Fibroblast of lung (primary cell): ENCODE results near the gene FLNB. TPM values are rescaled to one million over a fixed set of nuclear protein-coding genes. Genes with fewer than 3 reads are reported as not detected.

Source experiments
- DNase-seq, 2 donors: peaks; one replicate each; pipeline versions ENCODE4 v3.0.0 to v3.0.0-alpha.2; 2010; ENCODE audit warnings: low read depth in 2 of 2
- H2AFZ ChIP-seq: 2 replicates; pipeline ENCODE4 v1.5.1; 2012; ENCODE audit warnings: low read length, control low read depth, inconsistent platforms
- H3K27ac ChIP-seq: 2 replicates; pipeline ENCODE4 v1.5.1; 2011; ENCODE audit warnings: low read length, control low read depth; ENCODE audit not compliant: insufficient read depth
- H3K27me3 ChIP-seq: 2 replicates; pipeline ENCODE4 v1.5.1; 2011; ENCODE audit warnings: mild to moderate bottlenecking, low read length; ENCODE audit not compliant: control insufficient read depth, insufficient read depth
- H3K36me3 ChIP-seq: 2 replicates; pipeline ENCODE4 v1.5.1; 2011; ENCODE audit warnings: low read length; ENCODE audit not compliant: control insufficient read depth, insufficient read depth
- H3K4me1 ChIP-seq: 2 replicates; pipeline ENCODE4 v1.5.1; 2011; ENCODE audit warnings: low read length; ENCODE audit not compliant: control insufficient read depth, insufficient read depth; ENCODE audit errors: extremely low read depth
- H3K4me2 ChIP-seq: 2 replicates; pipeline ENCODE4 v1.5.1; 2011; ENCODE audit warnings: low read length, control low read depth; ENCODE audit not compliant: insufficient read depth; ENCODE audit errors: extremely low read depth
- H3K4me3 ChIP-seq, 4 experiments: fragments of 200-600 bp in 1 of 4; sonication (generic) in 1 of 4; replicated peaks in 1 of 4; 2 replicates each; pipeline ENCODE4 v1.5.1; 2011 to 2016; ENCODE audit warnings: low read length in 4 of 4, low read depth in 3 of 4, mild to moderate bottlenecking in 3 of 4, control low read depth in 2 of 4, inconsistent platforms in 1 of 4, mixed read lengths in 1 of 4; ENCODE audit not compliant: insufficient read depth in 1 of 4; ENCODE audit errors: control extremely low read depth in 1 of 4
- H3K79me2 ChIP-seq: 2 replicates; pipeline ENCODE4 v1.5.1; 2012; ENCODE audit warnings: mild to moderate bottlenecking, low read length, inconsistent platforms; ENCODE audit not compliant: control insufficient read depth, insufficient read depth
- H3K9ac ChIP-seq: 2 replicates; pipeline ENCODE4 v1.5.1; 2011; ENCODE audit warnings: mild to moderate bottlenecking, low read length, control low read depth; ENCODE audit not compliant: insufficient read depth
- H3K9me3 ChIP-seq: 2 replicates; pipeline ENCODE4 v1.5.1; 2012; ENCODE audit warnings: low read depth, low read length; ENCODE audit not compliant: control insufficient read depth, insufficient read depth
- H4K20me1 ChIP-seq: 2 replicates; pipeline ENCODE4 v1.5.1; 2011; ENCODE audit warnings: low read length; ENCODE audit not compliant: control insufficient read depth, insufficient read depth; ENCODE audit errors: extremely low read depth
- EZH2 ChIP-seq: IDR thresholded peaks from 2 replicates; pipeline ENCODE4 v1.5.1; 2012; ENCODE audit warnings: low read length, control low read depth, mild to moderate bottlenecking; ENCODE audit errors: missing control alignments
- polyA plus RNA-seq, 2 donors: library from polyadenylated mRNA; depleted of rRNA in 1 of 2; stranded (reverse) in 1 of 2; unstranded in 1 of 2; fragments of >200 nt; gene quantifications; 2 replicates each; pipeline ENCODE4 v1.2.1, GENCODE V29; 2011 to 2012; ENCODE audit warnings: missing spikeins in 1 of 2
- total RNA-seq: library from RNA; depleted of rRNA; stranded (reverse); fragments of >200 nt; gene quantifications from 2 replicates; pipeline ENCODE4 v1.2.1, GENCODE V29; 2014
- TF ChIP-seq, protein P1 (sequence below), 2 donors: IDR thresholded peaks in 1 of 2; conservative IDR thresholded peaks in 1 of 2; 1 replicate in 1 of 2; 2 replicates in 1 of 2; pipeline ENCODE4 v1.5.1; 2011 to 2012; ENCODE audit warnings: low read length in 2 of 2, control low read depth in 1 of 2, inconsistent platforms in 1 of 2, low read depth in 1 of 2, mild to moderate bottlenecking in 1 of 2

FLNB gene
- total and polyA plus RNA-seq, 2 donors (not counting 1 experiment from before 2014, with no cell fraction given): 81.7 to 105 TPM

- H2AFZ ChIP-seq: no peak overlapping the region
- H4K20me1 ChIP-seq: no peaks in the 10 kb centered on the region
- DNase-seq: peak in 1 of 2 donors; percentile 84
- no peaks in the 10 kb centered on the region for H3K79me2 ChIP-seq
- no peak overlapping the region for H3K27ac ChIP-seq
- no peak overlapping the region for H3K4me2 ChIP-seq
- H3K9me3 ChIP-seq: no peaks in the 10 kb centered on the region
- H3K9ac ChIP-seq: no peak overlapping the region
- no peak overlapping the region for H3K4me3 ChIP-seq
- no peaks in the 10 kb centered on the region for H3K27me3 ChIP-seq
- peaks cover 22% of the 10 kb centered on the region for H3K36me3 ChIP-seq
- H3K4me1 ChIP-seq: peaks cover 27% of the 10 kb centered on the region
- TF ChIP-seq, protein P1, sequence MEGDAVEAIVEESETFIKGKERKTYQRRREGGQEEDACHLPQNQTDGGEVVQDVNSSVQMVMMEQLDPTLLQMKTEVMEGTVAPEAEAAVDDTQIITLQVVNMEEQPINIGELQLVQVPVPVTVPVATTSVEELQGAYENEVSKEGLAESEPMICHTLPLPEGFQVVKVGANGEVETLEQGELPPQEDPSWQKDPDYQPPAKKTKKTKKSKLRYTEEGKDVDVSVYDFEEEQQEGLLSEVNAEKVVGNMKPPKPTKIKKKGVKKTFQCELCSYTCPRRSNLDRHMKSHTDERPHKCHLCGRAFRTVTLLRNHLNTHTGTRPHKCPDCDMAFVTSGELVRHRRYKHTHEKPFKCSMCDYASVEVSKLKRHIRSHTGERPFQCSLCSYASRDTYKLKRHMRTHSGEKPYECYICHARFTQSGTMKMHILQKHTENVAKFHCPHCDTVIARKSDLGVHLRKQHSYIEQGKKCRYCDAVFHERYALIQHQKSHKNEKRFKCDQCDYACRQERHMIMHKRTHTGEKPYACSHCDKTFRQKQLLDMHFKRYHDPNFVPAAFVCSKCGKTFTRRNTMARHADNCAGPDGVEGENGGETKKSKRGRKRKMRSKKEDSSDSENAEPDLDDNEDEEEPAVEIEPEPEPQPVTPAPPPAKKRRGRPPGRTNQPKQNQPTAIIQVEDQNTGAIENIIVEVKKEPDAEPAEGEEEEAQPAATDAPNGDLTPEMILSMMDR (conservative IDR thresholded peaks at IDR 0.05 in 1 of 2, IDR thresholded peaks at IDR 0.05 in 1 of 2; ENCODE audit: low read depth in 1 of 2, low read length in 2 of 2): peak in 1 of 2 donors; percentile 0
- TF ChIP-seq EZH2: no peak
Observed at GRCh38 chr3:58164906-58165821, 156.9 kb downstream of the FLNB start.

DNA sequence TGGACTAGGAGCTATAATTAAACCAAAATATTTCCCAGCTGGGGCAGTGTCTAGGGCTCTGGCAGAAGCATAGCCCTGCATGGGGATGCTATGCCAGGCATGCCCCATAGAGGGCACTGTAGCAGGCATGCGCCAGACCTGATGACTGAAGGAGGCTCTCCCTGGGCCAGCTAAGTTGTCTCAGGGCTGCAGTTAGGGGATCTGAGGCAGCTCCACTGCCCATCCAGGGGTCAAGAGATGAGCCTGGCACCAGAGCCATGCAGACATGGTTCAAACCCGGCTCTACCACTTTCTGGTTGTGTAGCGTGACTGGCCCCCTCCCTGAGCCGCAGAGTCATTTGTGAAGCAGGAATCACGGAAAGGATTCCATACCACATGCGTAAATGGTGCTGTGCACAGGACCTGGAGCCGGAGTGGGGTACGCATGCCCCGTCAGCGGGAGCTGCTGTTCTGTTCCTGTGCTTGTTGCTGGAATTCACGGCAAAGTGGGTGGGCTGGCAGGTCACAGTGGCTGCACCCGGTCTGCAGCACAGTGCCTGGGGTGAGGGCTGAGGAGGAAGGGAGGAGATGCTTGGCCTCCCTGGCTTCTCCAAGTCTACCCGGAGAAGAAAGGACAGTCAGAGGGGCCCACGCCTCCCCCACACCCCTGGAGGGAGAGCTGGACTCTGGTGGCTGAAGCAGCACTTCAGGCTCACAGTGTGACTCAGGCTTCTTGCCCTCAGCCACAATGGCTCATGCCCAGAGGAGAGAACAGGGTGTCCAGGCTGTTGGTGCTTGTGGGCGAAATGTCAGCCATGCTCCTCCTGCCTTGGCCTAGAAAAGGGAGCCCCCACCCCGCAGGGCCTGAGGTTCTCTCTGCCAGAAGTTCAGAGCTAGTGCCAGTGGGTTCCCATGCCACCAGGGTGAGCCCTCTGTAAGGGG is 159.5 kb downstream of the FLNB start:
- Histone ChIP-seq H3K27me3 (no peaks in the 10 kb centered on the region), H3K36me3 (peaks cover 21% of the 10 kb centered on the region), H2AFZ (no peak overlapping the region), H4K20me1 (no peaks in the 10 kb centered on the region), H3K27ac (no peak overlapping the region), H3K79me2 (no peaks in the 10 kb centered on the region), H3K9me3 (no peaks in the 10 kb centered on the region), H3K4me3 (no peak overlapping the region), H3K4me2 (no peak overlapping the region), H3K4me1 (peaks cover 16% of the 10 kb centered on the region), H3K9ac (no peak overlapping the region)
- TF ChIP-seq EZH2: no peak
- TF ChIP-seq, protein P1 (conservative IDR thresholded peaks at IDR 0.05 in 1 of 2, IDR thresholded peaks at IDR 0.05 in 1 of 2; ENCODE audit: low read depth in 1 of 2, low read length in 2 of 2): peak; percentile 83 to 99
- peak; percentile 41 to 78 for DNase-seq

DNA sequence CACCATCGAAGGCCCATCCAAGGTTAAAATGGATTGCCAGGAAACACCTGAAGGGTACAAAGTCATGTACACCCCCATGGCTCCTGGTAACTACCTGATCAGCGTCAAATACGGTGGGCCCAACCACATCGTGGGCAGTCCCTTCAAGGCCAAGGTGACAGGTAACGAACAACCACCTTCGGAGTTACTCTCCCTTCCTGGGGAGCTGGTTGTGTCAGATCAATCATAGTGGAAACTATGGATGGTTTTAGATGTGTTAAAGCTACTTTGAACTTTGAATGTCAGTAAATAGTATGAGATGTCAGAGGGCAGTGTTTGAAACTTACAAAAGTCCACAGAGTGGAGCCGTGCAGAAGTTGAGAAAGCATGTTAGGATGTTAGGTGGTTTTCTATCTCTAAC is 160.3 kb downstream of the FLNB start:
- no peaks in the 10 kb centered on the region for H3K27me3 ChIP-seq
- peaks cover 20% of the 10 kb centered on the region for H3K36me3 ChIP-seq
- no peak overlapping the region for H3K4me2 ChIP-seq
- H3K79me2 ChIP-seq: no peaks in the 10 kb centered on the region
- H3K9me3 ChIP-seq: no peaks in the 10 kb centered on the region
- no peak overlapping the region for H3K4me3 ChIP-seq
- H4K20me1 ChIP-seq: no peaks in the 10 kb centered on the region
- DNase-seq: no peak
- H3K9ac ChIP-seq: no peak overlapping the region
- no peak overlapping the region for H2AFZ ChIP-seq
- no peak for TF ChIP-seq EZH2
- TF ChIP-seq, protein P1 (conservative IDR thresholded peaks at IDR 0.05 in 1 of 2, IDR thresholded peaks at IDR 0.05 in 1 of 2; ENCODE audit: low read depth in 1 of 2, low read length in 2 of 2): no peak
- H3K27ac ChIP-seq: no peak overlapping the region
- peaks cover 11% of the 10 kb centered on the region for H3K4me1 ChIP-seq
